GM19035 (cell line): ENCODE results near the gene ANKRD62.

Experiments
- ATAC-seq: cut with Tn5 transposase; IDR thresholded peaks from one replicate; pipeline ENCODE4 v1.9.1; 2021; ENCODE audit not compliant: unreplicated experiment

ANKRD62 gene

DNA sequence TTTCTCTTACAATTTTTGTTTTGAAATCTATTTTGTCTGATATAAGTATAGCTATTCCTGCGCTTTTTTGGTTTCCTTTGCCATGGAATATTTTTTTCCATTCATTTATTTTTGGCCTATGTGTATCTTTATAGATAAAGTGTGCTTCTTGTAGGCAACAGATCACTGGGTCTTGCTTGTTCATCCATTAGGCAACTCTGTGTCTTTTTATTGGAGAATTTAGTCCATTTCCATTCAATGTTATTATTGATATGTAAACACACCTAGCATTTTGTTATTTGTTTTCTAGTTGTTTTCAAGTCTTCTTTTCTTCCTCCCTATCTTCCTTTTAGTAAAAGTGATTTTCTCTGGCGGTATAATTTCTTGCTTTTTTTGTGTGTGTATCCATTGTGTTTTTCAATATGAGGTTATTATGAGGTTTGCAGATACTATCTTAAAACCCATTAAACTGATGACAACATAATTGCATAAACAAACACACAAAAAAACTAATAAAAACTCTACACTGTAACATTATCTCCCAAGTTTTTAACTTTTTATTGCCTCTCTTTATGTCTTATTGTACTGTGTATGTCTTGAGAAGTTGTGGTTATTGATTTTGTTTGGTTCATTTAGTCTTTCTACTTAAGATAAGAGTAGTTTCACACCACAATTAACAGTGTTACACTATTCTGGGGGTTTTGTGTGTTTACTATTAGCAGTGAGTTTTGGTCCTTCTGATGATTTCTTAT is 71.6 kb downstream of the ANKRD62 start:
- no peak for ATAC-seq
